Thyroid gland (tissue), 4 donors: ENCODE measurements around the gene SREK1IP1. TPM values are rescaled to one million over a fixed set of nuclear protein-coding genes. Genes with fewer than 3 reads are reported as not detected.

ENCODE experiments used
- DNase-seq, 2 donors: peaks; one replicate each; pipeline ENCODE4 v3.0.0-alpha.2; 2019
- H3K27ac ChIP-seq, 3 donors: fragments of 200-600 bp; sonication (generic); 1 replicate in 2 of 3; 2 replicates in 1 of 3; pipeline ENCODE4 v1.5.1; 2016 to 2019; ENCODE audit warnings: mild to moderate bottlenecking in 1 of 3, moderate library complexity in 1 of 3
- H3K27me3 ChIP-seq: fragments of 200-600 bp; sonication (generic); one replicate; pipeline ENCODE4 v1.5.1; 2019
- H3K36me3 ChIP-seq, 2 donors: fragments of 200-600 bp; sonication (generic); one replicate each; pipeline ENCODE4 v1.5.1; 2016 to 2019
- H3K4me1 ChIP-seq, 2 donors: fragments of 200-600 bp; sonication (generic); one replicate each; pipeline ENCODE4 v1.5.1; 2017 to 2019
- H3K4me3 ChIP-seq, 3 donors: fragments of 200-600 bp; sonication (generic); replicated peaks in 1 of 3; 1 replicate in 2 of 3; 2 replicates in 1 of 3; pipeline ENCODE4 v1.5.1; 2016; ENCODE audit warnings: mild to moderate bottlenecking in 1 of 3
- H3K9me3 ChIP-seq: fragments of 200-600 bp; sonication (generic); one replicate; pipeline ENCODE4 v1.5.1; 2017
- POLR2A ChIP-seq, 2 donors: fragments of 450-650 bp; IDR thresholded peaks; one replicate each; pipeline ENCODE4 v1.6.1; 2017; ENCODE audit warnings: antibody characterized with exemption in 2 of 2, mild to moderate bottlenecking in 2 of 2, moderate library complexity in 1 of 2
- WGBS, 2 donors: methylation state at CpG; one replicate each; pipeline ENCODE4 v1.1.5; 2017; 5-methylcytosine and 5-hydroxymethylcytosine counted together
- intact Hi-C: fragments of 100-400 bp; cut with DNase I; formaldehyde crosslinking; loops from one replicate; pipeline ENCODE4 v1.15.1; 2023
- total RNA-seq, 4 donors: library from RNA; depleted of rRNA; stranded (reverse); fragments of >200 nt; gene quantifications; one replicate each; pipeline ENCODE4 v1.2.3, GENCODE V29; 2016
- TF ChIP-seq, protein P1 (sequence below), 6 experiments: fragments of 200-600 bp in 3 of 6; fragments of 450-650 bp in 3 of 6; sonication (generic) in 3 of 6; IDR thresholded peaks; one replicate each; pipeline ENCODE4 v1.5.1; 2016 to 2019; ENCODE audit warnings: antibody characterized with exemption in 6 of 6, mild to moderate bottlenecking in 2 of 6, inconsistent platforms in 1 of 6, moderate library complexity in 1 of 6

Gene SREK1IP1
- total RNA-seq, 4 donors from 2014 or later = 8.5 to 10.5 (median 9.8) TPM

GRCh38 chr5:64792469-64792868 lies 24.0 kb upstream of the SREK1IP1 start:
- no peak for TF ChIP-seq POLR2A (IDR thresholded peaks at IDR 0.05)
- TF ChIP-seq, protein P1, sequence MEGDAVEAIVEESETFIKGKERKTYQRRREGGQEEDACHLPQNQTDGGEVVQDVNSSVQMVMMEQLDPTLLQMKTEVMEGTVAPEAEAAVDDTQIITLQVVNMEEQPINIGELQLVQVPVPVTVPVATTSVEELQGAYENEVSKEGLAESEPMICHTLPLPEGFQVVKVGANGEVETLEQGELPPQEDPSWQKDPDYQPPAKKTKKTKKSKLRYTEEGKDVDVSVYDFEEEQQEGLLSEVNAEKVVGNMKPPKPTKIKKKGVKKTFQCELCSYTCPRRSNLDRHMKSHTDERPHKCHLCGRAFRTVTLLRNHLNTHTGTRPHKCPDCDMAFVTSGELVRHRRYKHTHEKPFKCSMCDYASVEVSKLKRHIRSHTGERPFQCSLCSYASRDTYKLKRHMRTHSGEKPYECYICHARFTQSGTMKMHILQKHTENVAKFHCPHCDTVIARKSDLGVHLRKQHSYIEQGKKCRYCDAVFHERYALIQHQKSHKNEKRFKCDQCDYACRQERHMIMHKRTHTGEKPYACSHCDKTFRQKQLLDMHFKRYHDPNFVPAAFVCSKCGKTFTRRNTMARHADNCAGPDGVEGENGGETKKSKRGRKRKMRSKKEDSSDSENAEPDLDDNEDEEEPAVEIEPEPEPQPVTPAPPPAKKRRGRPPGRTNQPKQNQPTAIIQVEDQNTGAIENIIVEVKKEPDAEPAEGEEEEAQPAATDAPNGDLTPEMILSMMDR (IDR thresholded peaks at IDR 0.05) = no peak
- H3K27ac ChIP-seq = no peak overlapping the region
- no peak for DNase-seq
- no peaks in the 10 kb centered on the region for H3K4me1 ChIP-seq
- no peak overlapping the region for H3K4me3 ChIP-seq
- no peaks in the 10 kb centered on the region for H3K36me3 ChIP-seq
- no peaks in the 10 kb centered on the region for H3K9me3 ChIP-seq
- intact Hi-C loops = no loop called here
- no peaks in the 10 kb centered on the region for H3K27me3 ChIP-seq

DNA sequence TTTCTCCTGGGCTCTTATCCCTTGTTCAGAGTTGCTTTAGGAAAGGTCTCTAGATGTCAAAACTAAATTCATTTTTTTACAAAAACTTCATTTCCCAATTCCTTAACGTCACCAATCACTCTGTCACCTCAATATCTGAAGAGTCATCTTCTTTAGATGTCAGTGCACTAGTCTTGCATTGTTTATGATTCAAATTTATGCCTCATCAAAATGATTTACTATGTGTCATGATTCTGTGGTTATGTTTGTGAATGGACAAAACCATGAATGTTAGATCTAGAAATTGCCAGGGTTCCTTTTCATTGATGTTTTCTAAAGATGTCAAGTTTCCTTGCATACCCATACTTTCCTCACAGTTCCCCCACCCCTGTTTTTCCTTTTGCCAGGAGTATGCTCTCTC lies 21.7 kb upstream of the SREK1IP1 start:
- 91 to 100% methylated on average over 1 of the region's 1 CpG for WGBS, 2 donors
- intact Hi-C loops = no loop called here

GRCh38 chr5:64789457-64789856 lies 21.0 kb upstream of the SREK1IP1 start:
- no peak overlapping the region for H3K27ac ChIP-seq
- WGBS, 2 donors = 95 to 96% methylated on average over 3 of the region's 3 CpGs
- H3K36me3 ChIP-seq = no peaks in the 10 kb centered on the region
- TF ChIP-seq, protein P1 (IDR thresholded peaks at IDR 0.05) = no peak
- TF ChIP-seq POLR2A (IDR thresholded peaks at IDR 0.05) = no peak
- DNase-seq = no peak
- no peaks in the 10 kb centered on the region for H3K27me3 ChIP-seq
- H3K4me1 ChIP-seq = no peaks in the 10 kb centered on the region
- H3K4me3 ChIP-seq = no peak overlapping the region
- no peaks in the 10 kb centered on the region for H3K9me3 ChIP-seq
- intact Hi-C loops = loop anchor here (5.0 kb wide), 1 partner anchor 157 kb away; no protein-coding TSS in a partner anchor

More for the DNA sequence above, 21.7 kb upstream of the SREK1IP1 start:
- H3K4me1 ChIP-seq = no peaks in the 10 kb centered on the region
- no peak for TF ChIP-seq POLR2A (IDR thresholded peaks at IDR 0.05)
- TF ChIP-seq, protein P1 (IDR thresholded peaks at IDR 0.05) = no peak
- H3K27ac ChIP-seq = no peak overlapping the region
- DNase-seq = no peak
- H3K27me3 ChIP-seq = no peaks in the 10 kb centered on the region
- H3K9me3 ChIP-seq = no peaks in the 10 kb centered on the region
- no peaks in the 10 kb centered on the region for H3K36me3 ChIP-seq
- no peak overlapping the region for H3K4me3 ChIP-seq

- H3K9me3 ChIP-seq = no peaks in the 10 kb centered on the region
- no peaks in the 10 kb centered on the region for H3K4me1 ChIP-seq
- intact Hi-C loops = loop anchor here (5.0 kb wide), 1 partner anchor 156 kb away; no protein-coding TSS in a partner anchor
- no peaks in the 10 kb centered on the region for H3K36me3 ChIP-seq
- 91 to 92% methylated on average over 2 of the region's 2 CpGs for WGBS, 2 donors
- no peak for DNase-seq
- H3K27ac ChIP-seq = no peak overlapping the region
- TF ChIP-seq, protein P1 (IDR thresholded peaks at IDR 0.05) = no peak
- TF ChIP-seq POLR2A (IDR thresholded peaks at IDR 0.05) = no peak
- H3K27me3 ChIP-seq = no peaks in the 10 kb centered on the region
- no peak overlapping the region for H3K4me3 ChIP-seq
Measured at GRCh38 chr5:64788156-64788555, 19.7 kb upstream of the SREK1IP1 start.

DNA sequence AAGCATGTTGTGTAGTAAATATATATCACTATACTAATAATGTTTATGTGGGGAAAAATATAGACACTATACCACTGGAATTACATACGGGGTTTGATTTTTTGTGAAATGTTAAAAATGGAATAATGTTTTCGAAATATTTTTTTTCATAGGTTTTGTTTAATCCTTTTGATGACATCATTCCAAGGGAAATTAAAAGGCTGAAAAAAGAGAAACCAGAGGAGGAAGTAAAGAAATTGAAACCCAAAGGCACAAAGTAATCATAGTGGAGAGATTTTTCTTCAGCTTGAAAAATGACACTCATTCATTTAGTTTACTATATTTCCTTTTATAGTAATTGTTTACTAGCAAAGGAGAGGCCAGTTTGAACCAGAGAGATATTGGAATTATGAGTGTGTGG lies 17.9 kb upstream of the SREK1IP1 start:
- no peak for TF ChIP-seq POLR2A (IDR thresholded peaks at IDR 0.05)
- TF ChIP-seq, protein P1 (IDR thresholded peaks at IDR 0.05) = no peak

More for the DNA sequence above, 17.9 kb upstream of the SREK1IP1 start:
- intact Hi-C loops = loop anchor here (5.0 kb wide), 1 partner anchor 154 kb away; no protein-coding TSS in a partner anchor
- Histone ChIP-seq H3K27me3 (no peaks in the 10 kb centered on the region), H3K27ac (no peak overlapping the region), H3K4me3 (no peak overlapping the region), H3K4me1 (no peaks in the 10 kb centered on the region), H3K36me3 (no peaks in the 10 kb centered on the region), H3K9me3 (no peaks in the 10 kb centered on the region)
- 93 to 94% methylated on average over 2 of the region's 2 CpGs for WGBS, 2 donors
- no peak for DNase-seq
